HL-60/S4 treated with phorbol 12-myristate 13-acetate at 8.2 ng/mL for 4 days and 3 days (cell line): Measurements from ENCODE around the gene MCFD2.
"Not testable (repeated sequence)": the region's sequence is repeated elsewhere in the genome, so short reads cannot be mapped to it uniquely, and the experiment has no call there.

ENCODE experiments used
- in situ Hi-C: fragments of 300-500 bp; cut with MboI; formaldehyde crosslinking; loops from 2 replicates; pipeline ENCODE4 v1.15.0; 2022; ENCODE audit warnings: low sequenced_read_pairs

MCFD2 gene

DNA sequence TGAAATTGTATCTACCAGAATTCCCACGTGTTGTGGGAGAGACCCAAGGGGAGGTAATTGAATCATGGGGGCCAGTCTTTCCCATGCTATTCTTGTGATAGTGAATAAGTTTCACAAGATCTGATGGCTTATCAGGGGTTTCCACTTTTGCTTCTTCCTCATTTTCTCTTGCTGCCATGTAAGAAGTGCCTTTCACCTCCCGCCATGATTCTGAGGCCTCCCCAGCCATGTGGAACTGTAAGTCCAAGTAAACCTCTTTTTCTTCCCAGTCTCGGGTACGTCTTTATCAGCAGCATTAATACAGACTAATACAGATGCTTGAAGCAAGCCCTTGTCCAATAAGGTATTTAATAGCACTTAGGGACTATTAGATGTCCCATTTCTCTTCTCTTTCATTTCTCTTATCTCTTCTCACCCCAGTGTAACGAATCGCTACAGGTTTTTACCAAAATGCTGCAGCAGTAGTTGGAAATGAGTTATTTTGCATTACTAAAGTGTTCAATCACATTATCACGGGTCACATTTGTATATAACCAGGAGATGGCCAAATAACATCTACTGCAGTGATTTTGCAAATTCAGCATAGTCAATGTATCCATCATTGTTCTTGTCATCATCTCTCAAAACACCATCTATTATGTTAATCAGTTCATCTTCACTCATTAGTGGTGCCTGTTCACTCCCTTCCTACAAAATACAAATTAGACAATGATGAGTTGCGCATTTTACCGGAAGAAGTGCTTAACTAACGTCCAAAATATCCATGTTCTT lies 10.5 kb downstream of the MCFD2 start:
- in situ Hi-C loops: not testable (repeated sequence)

- in situ Hi-C loops: not testable (repeated sequence)
These were observed 12.6 kb downstream of the MCFD2 start for GRCh38 chr2:46902980-46903379.

GRCh38 chr2:46902465-46902864 lies 13.1 kb downstream of the MCFD2 start:
- in situ Hi-C loops: no loop called here

- in situ Hi-C loops: no loop called here
These were observed 14.0 kb downstream of the MCFD2 start for GRCh38 chr2:46901611-46902010.

DNA sequence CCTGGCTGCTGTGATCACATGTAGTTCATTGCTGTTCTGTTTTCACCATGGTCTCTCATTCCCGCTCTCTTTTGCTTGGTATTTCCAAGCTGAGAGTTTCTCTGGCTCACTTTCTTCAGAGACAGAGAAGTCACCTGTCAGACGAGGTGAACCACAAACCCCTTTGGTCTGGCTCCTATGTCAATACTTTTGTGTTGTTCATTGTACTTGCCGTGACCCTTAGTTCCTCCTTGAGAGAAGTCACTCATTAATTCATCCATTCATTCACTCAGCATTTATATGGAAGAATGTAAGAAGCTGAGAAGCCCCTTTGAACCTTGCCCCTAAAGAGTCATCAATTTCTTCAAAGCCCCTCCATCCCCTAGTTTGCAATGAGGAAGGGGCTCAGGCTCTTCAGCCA lies 15.2 kb downstream of the MCFD2 start:
- in situ Hi-C loops: no loop called here

DNA sequence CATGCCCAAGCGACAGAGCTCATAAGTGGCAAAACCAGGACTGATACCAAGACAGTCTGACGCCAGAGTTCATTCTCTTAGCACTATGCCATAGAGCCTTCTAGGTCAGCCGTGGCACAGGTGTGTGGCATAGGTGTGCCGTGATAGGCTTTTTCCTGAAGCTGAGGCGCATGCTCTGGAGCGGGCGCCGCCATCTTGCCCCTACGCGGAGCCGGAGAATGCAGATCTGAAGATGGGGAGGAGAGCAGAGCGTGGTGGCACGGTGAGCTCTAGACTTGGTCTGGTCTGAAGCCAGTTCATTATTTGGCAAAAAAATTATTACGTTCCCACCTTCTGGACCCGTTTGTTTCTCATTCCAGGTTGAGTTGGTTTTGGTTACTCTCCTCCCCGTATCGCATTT lies 16.6 kb downstream of the MCFD2 start:
- in situ Hi-C loops: no loop called here

- in situ Hi-C loops: no loop called here
These were observed 17.6 kb downstream of the MCFD2 start for GRCh38 chr2:46898024-46898423.

- in situ Hi-C loops: no loop called here
These were observed 22.2 kb downstream of the MCFD2 start for GRCh38 chr2:46893269-46893939.

GRCh38 chr2:46891956-46892553 lies 23.6 kb downstream of the MCFD2 start:
- in situ Hi-C loops: no loop called here

DNA sequence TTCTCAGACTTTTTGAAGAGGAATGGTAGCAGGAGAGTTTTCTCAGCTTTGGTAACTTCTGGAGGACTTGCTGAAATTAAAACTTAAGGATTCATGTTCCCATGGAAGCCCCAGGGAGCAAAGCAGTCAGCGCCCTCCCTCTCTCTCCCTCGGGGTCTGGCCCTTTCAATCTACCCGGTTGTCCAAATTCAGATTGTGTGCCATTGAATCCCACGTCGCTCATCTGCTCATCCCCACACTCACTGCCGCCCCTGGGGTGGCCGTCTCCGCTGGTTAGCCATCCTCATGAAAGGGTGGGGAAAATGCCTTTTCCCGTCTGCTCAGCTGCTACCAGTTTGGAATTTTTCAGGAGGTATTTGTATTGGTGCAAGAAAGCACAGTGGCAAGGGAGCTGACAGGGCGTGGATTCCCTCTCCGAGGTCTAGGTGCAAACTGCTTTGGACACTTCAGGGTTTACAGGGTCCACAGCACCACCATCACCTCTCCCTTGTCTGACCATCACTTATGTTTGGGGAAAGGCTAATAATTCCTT lies 27.1 kb downstream of the MCFD2 start:
- in situ Hi-C loops: no loop called here

DNA sequence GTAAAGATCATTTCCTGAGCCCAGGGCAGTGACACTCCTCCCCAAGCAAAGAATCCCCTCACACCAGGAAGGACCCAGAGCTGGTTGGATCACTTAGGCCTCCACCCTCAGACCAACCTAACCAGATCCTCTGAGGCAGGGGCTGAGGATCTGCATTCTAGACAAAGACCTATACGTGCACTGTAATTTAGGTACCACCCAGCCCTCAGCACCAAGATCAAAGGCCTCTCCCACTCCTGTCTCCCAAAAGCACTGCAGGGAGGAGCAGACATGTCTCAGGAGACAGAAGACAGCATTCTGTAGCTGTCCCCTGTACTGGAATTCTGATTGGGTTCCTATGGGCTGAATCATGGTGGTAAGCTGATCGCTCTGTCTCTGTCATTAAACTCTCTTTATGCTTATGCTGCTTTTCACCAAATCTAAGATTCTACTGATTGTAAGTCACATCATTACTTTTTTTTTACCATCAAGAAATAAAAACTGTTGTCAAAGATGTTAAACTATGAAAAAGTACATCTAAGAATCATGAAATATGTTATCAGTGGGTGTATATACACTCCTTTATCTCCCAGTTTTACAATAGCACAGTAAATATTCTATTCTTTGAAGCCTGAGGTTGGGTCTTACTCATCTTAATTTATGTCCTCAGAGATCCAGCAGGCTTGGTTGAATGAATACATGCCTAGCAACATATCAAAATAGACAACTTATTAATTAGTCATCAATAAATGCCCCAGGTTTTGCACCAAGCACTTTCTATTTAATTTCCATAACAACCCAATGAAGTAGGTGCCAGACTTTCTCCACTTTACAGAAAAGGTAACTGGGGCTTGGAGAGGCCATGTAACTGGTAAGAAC lies 28.3 kb downstream of the MCFD2 start:
- in situ Hi-C loops: no loop called here

DNA sequence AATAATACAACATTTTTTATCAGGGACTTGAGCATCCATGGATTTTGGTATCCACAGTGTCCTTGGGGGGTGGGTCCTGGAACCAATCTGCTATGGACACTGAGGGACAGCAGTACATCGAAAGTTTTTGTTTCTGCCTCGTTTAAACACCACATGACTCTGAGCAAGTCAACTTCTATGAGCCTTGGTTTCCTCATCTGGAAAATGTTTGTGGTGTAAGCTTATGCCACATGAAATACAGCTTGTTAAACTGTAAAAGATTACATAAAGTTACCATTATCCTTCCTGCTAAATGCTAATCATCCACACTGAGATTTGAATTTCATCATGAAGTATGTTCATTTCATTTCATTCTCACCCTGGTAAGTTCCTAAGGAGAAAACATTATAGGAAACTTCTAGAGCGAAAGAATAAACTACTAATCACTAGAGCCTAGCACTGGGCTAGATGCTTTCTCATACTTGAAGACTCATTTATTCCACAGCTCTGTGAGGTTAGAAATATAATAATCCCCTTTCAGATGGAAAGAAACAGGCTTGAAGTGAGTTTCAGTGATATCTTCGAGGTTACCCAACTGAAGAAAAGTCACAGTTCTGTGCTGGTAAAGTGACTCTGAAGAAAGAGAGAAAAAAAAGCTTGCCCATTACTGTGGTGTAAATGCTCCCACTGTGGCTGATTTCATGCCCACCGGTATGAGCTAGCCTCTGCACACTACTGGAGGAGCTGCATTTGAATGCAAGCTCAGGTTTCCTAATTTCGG lies 29.2 kb downstream of the MCFD2 start:
- in situ Hi-C loops: no loop called here

- in situ Hi-C loops: no loop called here
These were observed 30.2 kb downstream of the MCFD2 start for GRCh38 chr2:46885376-46885775.

GRCh38 chr2:46879511-46879910 lies 36.1 kb downstream of the MCFD2 start:
- in situ Hi-C loops: no loop called here

- in situ Hi-C loops: no loop called here
These were observed 36.7 kb downstream of the MCFD2 start for GRCh38 chr2:46878886-46879285.

GRCh38 chr2:46878240-46878877 lies 37.2 kb downstream of the MCFD2 start:
- in situ Hi-C loops: no loop called here

DNA sequence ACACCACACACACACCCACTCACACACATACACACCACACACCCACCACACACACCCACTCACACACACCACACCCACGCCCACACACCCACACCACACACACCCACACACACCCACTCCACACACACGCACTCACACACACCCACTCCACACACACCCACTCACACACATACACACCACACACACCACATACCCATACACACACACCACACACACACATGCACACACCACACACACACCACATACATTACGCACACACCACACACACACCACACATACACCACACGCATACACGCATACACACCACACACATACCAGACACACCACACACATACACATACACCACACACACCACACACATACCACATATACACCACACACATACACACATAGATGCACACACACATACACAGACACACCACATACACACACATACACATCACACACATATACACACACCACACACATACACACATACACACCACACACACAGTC lies 37.9 kb downstream of the MCFD2 start:
- in situ Hi-C loops: no loop called here

DNA sequence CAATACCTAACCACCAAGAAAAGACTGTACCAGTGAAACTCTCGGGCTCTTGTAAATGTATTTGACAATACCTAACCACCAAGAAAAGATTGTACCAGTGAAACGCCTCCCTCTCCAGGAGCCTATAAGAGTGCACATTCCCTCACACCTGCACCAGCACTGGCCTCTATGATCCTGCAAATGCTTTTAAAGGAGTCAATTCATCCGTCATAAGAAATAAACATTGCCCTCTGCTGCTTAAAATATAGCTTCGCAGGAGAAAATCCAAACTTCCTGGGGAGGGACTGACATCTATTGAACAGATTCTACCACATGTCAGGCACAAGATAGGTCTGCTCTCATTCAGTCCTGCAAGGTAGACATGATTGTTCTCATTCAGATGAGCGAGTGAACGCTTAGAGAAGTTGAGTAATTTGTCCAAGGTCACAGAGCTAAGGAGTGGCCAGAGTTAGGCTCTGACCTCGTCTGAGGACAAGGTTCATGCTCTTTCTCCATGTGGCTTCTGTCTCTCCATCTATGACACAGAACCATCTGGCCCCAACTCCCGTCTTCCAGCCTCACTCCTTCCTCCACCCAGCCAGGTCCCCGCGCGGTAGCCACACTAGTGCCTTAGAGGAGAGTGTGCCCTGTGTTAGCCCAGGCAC lies 38.7 kb downstream of the MCFD2 start:
- in situ Hi-C loops: no loop called here
